Skeletal muscle satellite cell (primary cell): ENCODE measurements around the gene DMRTC2. TPM values are rescaled to one million over a fixed set of nuclear protein-coding genes. Genes with fewer than 3 reads are reported as not detected.

ENCODE experiments used
- H3K27me3 ChIP-seq: 2 replicates; pipeline ENCODE4 v1.7.0; 2013; ENCODE audit warnings: low read length; ENCODE audit not compliant: control insufficient read depth, insufficient read depth
- H3K36me3 ChIP-seq: 2 replicates; pipeline ENCODE4 v1.7.0; 2013; ENCODE audit warnings: mild to moderate bottlenecking, control low read depth, low read length; ENCODE audit not compliant: insufficient read depth
- H3K4me1 ChIP-seq: 2 replicates; pipeline ENCODE4 v1.7.0; 2013; ENCODE audit warnings: low read length; ENCODE audit not compliant: control insufficient read depth, insufficient read depth
- H3K4me2 ChIP-seq: 2 replicates; pipeline ENCODE4 v1.7.0; 2013; ENCODE audit warnings: mild to moderate bottlenecking, low read length
- H3K4me3 ChIP-seq: 2 replicates; pipeline ENCODE4 v1.7.0; 2013; ENCODE audit warnings: low read length
- H3K9ac ChIP-seq: 2 replicates; pipeline ENCODE4 v1.7.0; 2013; ENCODE audit warnings: mild to moderate bottlenecking, low read depth, low read length, moderate library complexity
- H3K9me3 ChIP-seq: replicated peaks from 2 replicates; pipeline ENCODE4 v1.7.0; 2013; ENCODE audit warnings: mild to moderate bottlenecking, control low read depth, low read length
- small RNA-seq: library from RNA; depleted of rRNA; stranded (forward); fragments of <200 nt; gene quantifications from one replicate; pipeline ENCODE3, GENCODE V24; 2012

The DMRTC2 gene

GRCh38 chr19:41896581-41896942 is 51.7 kb downstream of the DMRTC2 start:
- H3K36me3 ChIP-seq: peaks cover 61% of the 10 kb centered on the region
- no peak overlapping the region for H3K9ac ChIP-seq
- H3K4me1 ChIP-seq: no peaks in the 10 kb centered on the region
- H3K4me3 ChIP-seq: no peak overlapping the region
- H3K4me2 ChIP-seq: no peak overlapping the region
- no peaks in the 10 kb centered on the region for H3K27me3 ChIP-seq
- H3K9me3 ChIP-seq: no peaks in the 10 kb centered on the region

- no peaks in the 10 kb centered on the region for H3K27me3 ChIP-seq
- H3K4me2 ChIP-seq: no peak overlapping the region
- H3K36me3 ChIP-seq: peaks cover 61% of the 10 kb centered on the region
- H3K9ac ChIP-seq: no peak overlapping the region
- H3K4me1 ChIP-seq: no peaks in the 10 kb centered on the region
- no peaks in the 10 kb centered on the region for H3K9me3 ChIP-seq
- no peak overlapping the region for H3K4me3 ChIP-seq
Measured at GRCh38 chr19:41897181-41897580, 52.3 kb downstream of the DMRTC2 start.

DNA sequence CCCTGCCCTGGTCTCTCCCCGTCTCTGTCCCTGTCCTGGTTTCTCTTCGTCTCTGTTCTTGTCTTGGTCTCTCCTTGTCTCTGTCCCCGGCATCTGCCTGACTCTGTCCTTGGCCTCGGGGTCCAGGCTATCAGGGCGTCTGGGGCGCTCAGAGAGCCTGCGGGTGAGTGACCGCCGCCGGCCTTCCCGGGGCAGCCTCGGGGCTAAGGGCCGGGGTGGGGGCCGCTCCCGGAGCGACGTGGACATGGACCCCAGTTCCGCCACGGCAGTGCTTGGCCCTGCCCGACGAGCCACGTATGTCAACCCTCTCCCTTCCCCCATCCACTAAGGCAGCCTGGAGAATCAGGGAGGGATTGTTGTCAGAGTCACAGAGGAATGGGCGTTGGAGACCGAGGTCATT is 53.0 kb downstream of the DMRTC2 start:
- Histone ChIP-seq H3K4me3 (no peak overlapping the region), H3K9ac (no peak overlapping the region), H3K4me2 (no peak overlapping the region), H3K9me3 (no peaks in the 10 kb centered on the region), H3K27me3 (no peaks in the 10 kb centered on the region), H3K36me3 (peaks cover 61% of the 10 kb centered on the region), H3K4me1 (no peaks in the 10 kb centered on the region)

GRCh38 chr19:41898235-41898634 is 53.4 kb downstream of the DMRTC2 start:
- H3K9me3 ChIP-seq: no peaks in the 10 kb centered on the region
- no peak overlapping the region for H3K4me3 ChIP-seq
- no peaks in the 10 kb centered on the region for H3K4me1 ChIP-seq
- no peak overlapping the region for H3K9ac ChIP-seq
- H3K36me3 ChIP-seq: peaks cover 63% of the 10 kb centered on the region
- no peaks in the 10 kb centered on the region for H3K27me3 ChIP-seq
- no peak overlapping the region for H3K4me2 ChIP-seq

Small RNA genes within 50 kb of the gene (small RNA-seq; reads per million reads assigned to genes)
- gene MIR6797: not detected
